ENCODE measurements around the gene AURKB.
A peak's percentile ranks its signal among the peaks of the same experiment; 100 is the strongest.

Gene AURKB

GRCh38 chr17:8164815-8165131, 45.6 kb downstream of the AURKB start:
- no peak for TF ChIP-seq CTCF (conservative IDR thresholded peaks at IDR 0.05; ENCODE audit: control insufficient read depth, insufficient read depth, low read depth, low read length)

GRCh38 chr17:8163978-8164814, 46.2 kb downstream of the AURKB start:
- no peak overlapping the region for H3K4me3 ChIP-seq (ENCODE audit: control insufficient read depth, low read depth, low read length)
- TF ChIP-seq CTCF (conservative IDR thresholded peaks at IDR 0.05; ENCODE audit: control insufficient read depth, insufficient read depth, low read depth, low read length), result no peak
- peak; percentile 83 for DNase-seq (ENCODE audit: low read depth)

More at GRCh38 chr17:8164815-8165131, 45.6 kb downstream of the AURKB start:
- H3K4me3 ChIP-seq (ENCODE audit: control insufficient read depth, low read depth, low read length), result no peak overlapping the region
- DNase-seq (ENCODE audit: low read depth), result no peak

DNA sequence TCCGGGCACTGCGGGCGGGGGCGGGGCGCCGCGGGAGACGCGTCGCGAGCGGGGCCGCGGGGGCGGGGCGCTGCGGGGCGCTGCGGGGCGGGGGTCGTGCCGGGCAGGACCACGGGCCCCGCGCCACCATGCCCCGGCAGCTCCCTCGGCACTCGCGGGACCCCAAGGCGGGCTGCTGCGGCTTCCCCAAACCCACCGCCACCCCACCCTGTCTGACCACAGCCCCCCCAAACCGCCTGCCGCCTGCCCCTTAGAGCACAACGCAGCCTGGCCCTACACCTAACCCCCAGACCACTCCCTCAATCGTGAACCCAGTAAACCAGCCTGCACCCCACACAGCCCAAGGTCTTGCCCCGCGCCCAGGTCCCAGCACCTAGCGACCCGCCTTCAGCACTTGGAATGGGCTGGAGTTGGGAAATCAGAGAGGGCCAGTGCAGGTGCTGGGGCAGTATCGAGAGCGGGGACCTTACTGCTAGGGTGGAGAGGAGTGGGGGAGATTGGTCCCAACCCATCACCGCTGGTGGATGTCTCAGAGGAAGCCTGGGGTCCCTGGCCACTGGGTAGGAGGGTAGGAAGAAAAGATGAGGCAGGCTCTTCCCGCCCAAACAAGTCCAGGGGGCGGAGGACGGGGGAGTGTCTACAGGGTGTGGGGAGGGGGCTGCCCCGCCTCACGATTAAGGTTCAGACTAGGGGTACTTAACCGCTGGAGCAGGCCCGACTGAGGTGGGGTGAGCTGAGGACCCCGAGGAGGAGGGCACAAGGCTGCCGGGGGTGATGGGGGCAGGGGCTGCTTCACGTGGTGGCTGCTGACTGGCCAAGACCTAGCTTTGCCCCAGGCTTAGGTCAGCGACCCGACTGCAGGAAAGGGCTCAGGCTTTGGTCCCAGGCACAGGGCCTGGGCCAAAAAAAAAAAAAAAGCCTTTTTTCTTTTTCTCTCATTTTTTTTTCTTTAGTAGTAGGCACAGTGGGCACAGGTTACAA, 47.1 kb downstream of the AURKB start:
- DNase-seq (ENCODE audit: low read depth), result no peak
- no peak for TF ChIP-seq CTCF (conservative IDR thresholded peaks at IDR 0.05; ENCODE audit: control insufficient read depth, insufficient read depth, low read depth, low read length)
- peak overlapping the region; percentile 49 for H3K4me3 ChIP-seq (ENCODE audit: control insufficient read depth, low read depth, low read length)

GRCh38 chr17:8162233-8162996, 48.0 kb downstream of the AURKB start, which contains the start of gene VAMP2:
TSS of gene VAMP2 (minus strand) at chr17:8162948. CDS start at chr17:8162879, 69 bp downstream.
- DNase-seq (ENCODE audit: low read depth), result peak; percentile 50
- TF ChIP-seq CTCF (conservative IDR thresholded peaks at IDR 0.05; ENCODE audit: control insufficient read depth, insufficient read depth, low read depth, low read length), result no peak
- peak within 1 kb of the TSS; percentile 83 for H3K4me3 ChIP-seq (ENCODE audit: control insufficient read depth, low read depth, low read length)

DNA sequence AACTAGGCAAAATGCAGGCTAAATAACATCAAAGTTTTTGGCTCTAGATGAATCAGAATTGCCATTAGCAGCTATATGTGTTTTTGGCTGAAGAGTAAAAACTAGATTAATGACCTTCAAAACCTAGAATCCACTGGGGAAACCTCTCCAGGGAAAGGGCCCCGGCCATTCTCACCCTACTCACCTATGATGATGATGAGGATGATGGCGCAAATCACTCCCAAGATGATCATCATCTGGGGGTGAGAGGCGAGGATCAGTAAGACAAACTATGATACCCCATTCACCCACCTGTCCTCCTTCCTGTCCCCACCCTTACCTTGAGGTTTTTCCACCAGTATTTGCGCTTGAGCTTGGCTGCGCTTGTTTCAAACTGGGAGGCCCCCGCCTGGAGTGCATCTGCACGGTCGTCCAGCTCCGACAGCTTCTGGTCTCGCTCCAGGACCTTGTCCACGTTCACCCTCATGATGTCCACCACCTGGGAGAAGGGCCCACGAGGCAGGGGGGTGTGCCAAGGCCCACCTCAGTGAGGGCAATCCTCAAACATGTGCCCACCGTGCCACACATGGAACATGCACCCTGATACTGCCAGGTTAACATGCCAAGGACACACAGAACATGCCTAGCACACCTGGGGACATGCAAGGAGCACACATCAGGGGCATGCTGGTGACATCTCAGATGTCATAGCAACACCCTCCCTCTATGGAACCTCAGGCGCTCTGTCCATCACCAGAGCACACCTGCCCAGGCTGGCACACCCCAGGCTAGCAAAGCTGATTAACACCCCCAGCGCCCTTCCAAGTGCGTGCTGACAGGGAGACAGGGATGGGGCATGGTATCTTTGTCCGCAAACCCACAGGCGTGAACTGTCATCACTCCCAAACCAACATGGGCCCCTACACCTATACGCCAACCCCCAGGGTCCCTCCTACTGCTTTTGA, 48.8 kb downstream of the AURKB start:
- DNase-seq (ENCODE audit: low read depth), result no peak
- H3K4me3 ChIP-seq (ENCODE audit: control insufficient read depth, low read depth, low read length), result peak overlapping the region; percentile 83
- TF ChIP-seq CTCF (conservative IDR thresholded peaks at IDR 0.05; ENCODE audit: control insufficient read depth, insufficient read depth, low read depth, low read length), result no peak

Data from fibroblast of mammary gland (primary cell).